Subcutaneous adipose tissue (tissue), 4 donors: ENCODE data around the gene SHROOM4. TPM values are rescaled to one million over a fixed set of nuclear protein-coding genes. Genes with fewer than 3 reads are reported as not detected.

Experiments
- CTCF ChIP-seq: fragments of 450-650 bp; IDR thresholded peaks from one replicate; pipeline ENCODE4 v1.5.1; 2016; ENCODE audit warnings: low read depth, mild to moderate bottlenecking, control low read depth, antibody characterized with exemption, moderate library complexity
- total RNA-seq, 4 donors: library from RNA; depleted of rRNA; stranded (reverse); fragments of >200 nt; gene quantifications; one replicate each; pipeline ENCODE4 v1.1.0, GENCODE V29; 2016

The SHROOM4 gene
- total RNA-seq, 4 donors from 2014 or later, result 9.7 to 32.8 (median 15.3) TPM

DNA sequence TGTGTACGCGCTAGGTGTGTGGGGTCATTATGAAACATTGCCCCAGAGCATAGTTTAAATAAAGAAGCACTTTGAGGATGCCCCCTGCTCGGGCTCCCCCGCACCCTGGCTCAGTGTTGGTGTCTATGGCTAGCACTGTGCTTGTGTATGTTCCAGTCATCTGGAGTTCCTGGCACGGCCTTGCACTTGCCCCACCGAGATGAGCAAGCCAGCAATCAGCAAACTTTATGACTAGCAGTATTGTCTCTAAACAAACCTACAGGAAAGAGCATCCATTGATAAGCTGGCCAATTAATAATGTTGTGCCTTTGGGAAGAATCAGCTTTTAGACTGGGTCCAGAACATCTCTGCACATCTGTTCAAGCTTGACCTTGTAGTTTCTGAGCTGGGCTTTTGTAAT is 707 bp upstream of the SHROOM4 start:
- no peak for TF ChIP-seq CTCF

GRCh38 chrX:50812995-50813842 is 775 bp downstream of the SHROOM4 start:
- no peak for TF ChIP-seq CTCF

DNA sequence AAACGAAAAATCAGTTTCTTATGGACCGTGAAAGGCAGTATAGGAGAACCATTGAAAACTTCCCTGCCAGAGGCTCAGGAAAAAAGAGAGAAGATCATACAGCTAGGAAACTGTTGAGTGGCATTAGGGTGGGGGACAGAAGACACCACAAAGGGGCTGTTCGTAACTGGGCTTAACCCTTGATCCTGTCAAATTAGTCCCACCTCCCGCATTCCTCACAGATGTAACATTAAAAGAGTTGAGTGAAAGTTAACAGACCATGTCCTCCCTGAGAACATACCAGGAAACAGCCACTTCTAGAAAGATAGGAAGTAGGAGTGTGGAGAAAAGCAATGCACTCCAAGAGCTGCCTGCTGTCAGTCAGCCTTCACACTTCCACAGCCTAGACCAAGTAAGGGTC is 8.7 kb downstream of the SHROOM4 start:
- TF ChIP-seq CTCF, result no peak

DNA sequence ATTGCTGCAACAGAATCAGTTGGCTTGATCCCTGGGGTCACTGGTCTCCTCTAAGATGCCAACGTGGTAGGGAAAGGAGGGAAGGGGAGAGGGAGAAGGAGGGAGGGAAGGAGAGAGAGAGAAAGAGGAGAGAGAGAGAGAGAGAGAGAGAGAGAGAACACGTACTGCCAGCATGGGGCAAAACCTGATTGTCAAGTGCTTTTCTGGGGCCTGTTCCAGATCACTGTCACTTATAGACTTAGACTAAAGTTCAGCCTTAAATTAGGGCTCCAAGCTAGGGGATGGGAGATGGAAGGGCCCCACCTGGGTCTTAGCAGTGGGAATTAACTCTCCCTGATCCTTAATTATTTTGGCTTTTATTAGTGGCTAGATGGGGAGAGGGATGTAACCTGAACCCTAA is 12.9 kb downstream of the SHROOM4 start:
- TF ChIP-seq CTCF, result no peak

DNA sequence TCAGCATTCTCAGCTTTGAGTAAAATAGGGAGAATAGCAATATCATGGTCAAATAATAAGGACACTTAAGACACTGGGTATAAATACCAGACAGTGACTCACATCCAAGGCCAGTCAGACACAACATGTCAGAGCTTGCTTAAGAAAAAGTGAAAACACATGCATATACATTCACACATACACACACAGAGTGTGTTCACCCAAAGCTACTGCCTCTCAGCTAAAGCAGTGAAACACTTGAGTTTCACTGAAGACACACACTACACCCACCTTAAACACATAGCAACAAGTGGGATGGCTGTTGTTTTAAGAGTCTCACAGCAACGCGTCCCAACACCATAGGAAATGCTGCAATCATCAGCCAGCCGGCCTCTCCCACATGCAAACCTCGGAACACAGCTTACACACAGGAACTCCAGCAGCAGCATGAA is 14.4 kb downstream of the SHROOM4 start:
- no peak for TF ChIP-seq CTCF

GRCh38 chrX:50798783-50799182 is 15.2 kb downstream of the SHROOM4 start:
- no peak for TF ChIP-seq CTCF

DNA sequence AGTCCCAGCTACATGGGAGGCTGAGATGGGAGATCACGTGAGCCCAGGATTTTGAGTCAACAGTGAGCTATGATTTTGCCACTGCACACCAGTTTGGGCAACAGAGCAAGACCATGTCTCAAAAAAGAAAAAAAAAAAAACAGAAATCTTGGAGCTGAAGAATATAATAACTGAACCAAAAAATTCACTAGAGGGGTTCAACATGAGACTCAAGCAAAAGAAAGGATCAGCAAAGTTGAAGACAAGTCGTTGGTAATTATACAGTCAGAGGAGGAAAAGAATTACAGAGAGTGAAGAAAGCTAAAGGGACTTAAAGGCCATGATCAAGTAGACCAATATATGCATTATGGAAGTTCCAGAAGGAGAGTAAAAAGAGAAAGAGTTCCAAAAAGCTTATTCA is 26.9 kb downstream of the SHROOM4 start:
- TF ChIP-seq CTCF, result no peak
